ENCODE results near the gene KCNQ4.

KCNQ4 gene

GRCh38 chr1:40799351-40799867 is 15.8 kb downstream of the KCNQ4 start:
- Histone ChIP-seq H3K79me2 (no peaks in the 10 kb centered on the region), H3K36me3 (ENCODE audit: control insufficient read depth, insufficient read depth, low read length) (no peaks in the 10 kb centered on the region), H3K9ac (no peak overlapping the region), H2AFZ (no peak overlapping the region), H3K4me2 (ENCODE audit: low read length) (no peak overlapping the region), H3K27me3 (ENCODE audit: control insufficient read depth, insufficient read depth, low read length) (no peaks in the 10 kb centered on the region), H3K9me3 (ENCODE audit: control insufficient read depth, low read length) (no peaks in the 10 kb centered on the region), H3K27ac (no peak overlapping the region), H3K4me3 (ENCODE audit: low read depth, low read length) (no peak overlapping the region), H3K4me1 (no peaks in the 10 kb centered on the region)
- TF ChIP-seq CTCF (IDR thresholded peaks at IDR 0.05), result no peak

GRCh38 chr1:40801742-40802077 is 18.1 kb downstream of the KCNQ4 start:
- Histone ChIP-seq H3K4me2 (ENCODE audit: low read length) (peak overlapping the region; percentile 74), H3K27ac (no peak overlapping the region), H3K9ac (no peak overlapping the region), H3K9me3 (ENCODE audit: control insufficient read depth, low read length) (no peaks in the 10 kb centered on the region), H3K27me3 (ENCODE audit: control insufficient read depth, insufficient read depth, low read length) (no peaks in the 10 kb centered on the region), H3K36me3 (ENCODE audit: control insufficient read depth, insufficient read depth, low read length) (no peaks in the 10 kb centered on the region), H3K4me1 (no peaks in the 10 kb centered on the region), H3K79me2 (no peaks in the 10 kb centered on the region), H2AFZ (no peak overlapping the region), H3K4me3 (ENCODE audit: low read depth, low read length) (peak overlapping the region; percentile 29)
- TF ChIP-seq CTCF (IDR thresholded peaks at IDR 0.05), result no peak

- no peak overlapping the region for H2AFZ ChIP-seq
- no peaks in the 10 kb centered on the region for H3K27me3 ChIP-seq (ENCODE audit: control insufficient read depth, insufficient read depth, low read length)
- H3K27ac ChIP-seq, result peak overlapping the region; percentile 36
- no peaks in the 10 kb centered on the region for H3K4me1 ChIP-seq
- H3K36me3 ChIP-seq (ENCODE audit: control insufficient read depth, insufficient read depth, low read length), result no peaks in the 10 kb centered on the region
- no peak for TF ChIP-seq CTCF (IDR thresholded peaks at IDR 0.05)
- H3K9ac ChIP-seq, result no peak overlapping the region
- H3K79me2 ChIP-seq, result no peaks in the 10 kb centered on the region
- H3K4me3 ChIP-seq (ENCODE audit: low read depth, low read length), result peak overlapping the region; percentile 29
- no peaks in the 10 kb centered on the region for H3K9me3 ChIP-seq (ENCODE audit: control insufficient read depth, low read length)
- peak overlapping the region; percentile 74 for H3K4me2 ChIP-seq (ENCODE audit: low read length)
Measured at GRCh38 chr1:40802078-40802741, 18.6 kb downstream of the KCNQ4 start.

- H3K9ac ChIP-seq, result no peak overlapping the region
- no peaks in the 10 kb centered on the region for H3K4me1 ChIP-seq
- H3K27me3 ChIP-seq (ENCODE audit: control insufficient read depth, insufficient read depth, low read length), result no peaks in the 10 kb centered on the region
- no peak overlapping the region for H2AFZ ChIP-seq
- TF ChIP-seq CTCF (IDR thresholded peaks at IDR 0.05), result no peak
- peak overlapping the region; percentile 36 for H3K27ac ChIP-seq
- no peak overlapping the region for H3K4me2 ChIP-seq (ENCODE audit: low read length)
- no peaks in the 10 kb centered on the region for H3K9me3 ChIP-seq (ENCODE audit: control insufficient read depth, low read length)
- H3K36me3 ChIP-seq (ENCODE audit: control insufficient read depth, insufficient read depth, low read length), result no peaks in the 10 kb centered on the region
- no peaks in the 10 kb centered on the region for H3K79me2 ChIP-seq
- no peak overlapping the region for H3K4me3 ChIP-seq (ENCODE audit: low read depth, low read length)
Measured at GRCh38 chr1:40802742-40803113, 19.1 kb downstream of the KCNQ4 start.

GRCh38 chr1:40803447-40803846 is 19.9 kb downstream of the KCNQ4 start:
- no peak for TF ChIP-seq CTCF (IDR thresholded peaks at IDR 0.05)
- Histone ChIP-seq H3K36me3 (ENCODE audit: control insufficient read depth, insufficient read depth, low read length) (no peaks in the 10 kb centered on the region), H3K4me1 (no peaks in the 10 kb centered on the region), H3K9me3 (ENCODE audit: control insufficient read depth, low read length) (no peaks in the 10 kb centered on the region), H3K79me2 (no peaks in the 10 kb centered on the region), H2AFZ (no peak overlapping the region), H3K4me2 (ENCODE audit: low read length) (no peak overlapping the region), H3K27me3 (ENCODE audit: control insufficient read depth, insufficient read depth, low read length) (no peaks in the 10 kb centered on the region), H3K27ac (no peak overlapping the region), H3K4me3 (ENCODE audit: low read depth, low read length) (no peak overlapping the region), H3K9ac (no peak overlapping the region)

Measured in parathyroid adenoma (tissue), 2 donors.